WTC11 (cell line): ENCODE results near the gene POSTN.

Experiments
- CREB1 ChIP-seq: sonication (generic); formaldehyde crosslinking; IDR thresholded peaks from 2 replicates; pipeline ENCODE4 v1.8.0; 2023; ENCODE audit warnings: mild to moderate bottlenecking, missing genetic modification reagents
- NFATC4 ChIP-seq: fragments of 250-450 bp; sonication (Bioruptor Pico); IDR thresholded peaks from 2 replicates; pipeline ENCODE4 v1.9.0; 2021; ENCODE audit warnings: mild to moderate bottlenecking
- NFYB ChIP-seq: sonication (generic); formaldehyde crosslinking; conservative IDR thresholded peaks from 2 replicates; pipeline ENCODE4 v1.8.0; 2022; ENCODE audit warnings: low read depth, missing genetic modification reagents
- SMAD4 ChIP-seq: sonication (generic); formaldehyde crosslinking; IDR thresholded peaks from 2 replicates; pipeline ENCODE4 v1.8.0; 2022; ENCODE audit warnings: mild to moderate bottlenecking, missing genetic modification reagents
- ZBTB21 ChIP-seq: sonication (generic); formaldehyde crosslinking; IDR thresholded peaks from 2 replicates; pipeline ENCODE4 v1.8.1; 2023; ENCODE audit warnings: mild to moderate bottlenecking, missing genetic modification reagents, borderline replicate concordance
- ZNF121 ChIP-seq: sonication (generic); formaldehyde crosslinking; IDR thresholded peaks from 2 replicates; pipeline ENCODE4 v1.8.0; 2023; ENCODE audit warnings: missing genetic modification reagents
- ZNF138 ChIP-seq: sonication (generic); formaldehyde crosslinking; conservative IDR thresholded peaks from 2 replicates; pipeline ENCODE4 v1.8.1; 2022; ENCODE audit warnings: mild to moderate bottlenecking, moderate library complexity, missing genetic modification reagents
- TF ChIP-seq, protein P1 (sequence below): fragments of 250-450 bp; sonication (Bioruptor Pico); IDR thresholded peaks from 2 replicates; pipeline ENCODE4 v1.9.0; 2021; ENCODE audit warnings: mild to moderate bottlenecking
- TF ChIP-seq, protein P2 (sequence below): fragments of 200-600 bp; IDR thresholded peaks from 2 replicates; pipeline ENCODE4 v1.8.0; 2022; ENCODE audit warnings: antibody characterized with exemption
- TF ChIP-seq, protein P3 (sequence below): sonication (generic); formaldehyde crosslinking; IDR thresholded peaks from 2 replicates; pipeline ENCODE4 v1.8.0; 2022; ENCODE audit warnings: mild to moderate bottlenecking, missing genetic modification reagents
- TF ChIP-seq, protein P4 (sequence below): sonication (generic); formaldehyde crosslinking; IDR thresholded peaks from 2 replicates; pipeline ENCODE4 v1.8.1; 2023; ENCODE audit warnings: mild to moderate bottlenecking, missing genetic modification reagents, borderline replicate concordance
- TF ChIP-seq, protein P5 (sequence below): sonication (generic); formaldehyde crosslinking; IDR thresholded peaks from 2 replicates; pipeline ENCODE4 v1.8.0; 2022; ENCODE audit warnings: mild to moderate bottlenecking, missing genetic modification reagents

DNA sequence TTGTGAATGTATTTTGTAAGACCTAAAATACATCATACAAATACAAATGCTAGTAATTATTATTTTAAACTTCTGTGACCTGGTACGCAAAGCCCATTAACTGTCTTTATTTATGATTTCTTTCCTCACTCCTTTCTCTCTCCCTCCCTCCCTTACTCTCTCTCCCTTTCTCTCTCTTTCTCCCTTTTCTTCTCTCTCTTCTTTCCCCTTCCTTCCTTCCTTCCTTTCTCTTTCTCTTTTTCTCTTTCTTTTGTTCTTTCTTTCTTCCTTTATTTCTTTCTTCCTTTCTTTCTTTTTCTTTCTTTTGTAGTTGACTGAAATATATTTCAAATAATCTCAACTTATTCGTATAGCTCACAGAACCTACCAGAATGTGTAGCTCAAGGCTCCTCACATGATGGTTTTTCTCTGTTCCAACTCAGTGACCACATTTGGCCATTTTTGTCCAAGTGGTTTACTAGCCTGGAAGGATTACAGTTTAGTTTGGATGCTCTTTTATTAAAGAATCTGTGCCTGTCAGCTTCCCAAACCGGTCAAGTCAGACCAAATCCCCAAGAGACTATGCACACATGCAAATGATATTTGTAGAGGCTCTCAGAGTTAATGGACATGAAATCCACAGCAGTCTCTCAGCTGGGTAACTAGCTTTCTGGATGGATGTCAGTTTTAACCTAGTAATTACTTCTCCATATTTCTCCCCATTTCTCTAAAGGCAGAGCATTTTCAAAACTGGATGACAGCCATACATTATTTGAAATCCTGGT, 71.7 kb downstream of the POSTN start:
- TF ChIP-seq, protein P1, sequence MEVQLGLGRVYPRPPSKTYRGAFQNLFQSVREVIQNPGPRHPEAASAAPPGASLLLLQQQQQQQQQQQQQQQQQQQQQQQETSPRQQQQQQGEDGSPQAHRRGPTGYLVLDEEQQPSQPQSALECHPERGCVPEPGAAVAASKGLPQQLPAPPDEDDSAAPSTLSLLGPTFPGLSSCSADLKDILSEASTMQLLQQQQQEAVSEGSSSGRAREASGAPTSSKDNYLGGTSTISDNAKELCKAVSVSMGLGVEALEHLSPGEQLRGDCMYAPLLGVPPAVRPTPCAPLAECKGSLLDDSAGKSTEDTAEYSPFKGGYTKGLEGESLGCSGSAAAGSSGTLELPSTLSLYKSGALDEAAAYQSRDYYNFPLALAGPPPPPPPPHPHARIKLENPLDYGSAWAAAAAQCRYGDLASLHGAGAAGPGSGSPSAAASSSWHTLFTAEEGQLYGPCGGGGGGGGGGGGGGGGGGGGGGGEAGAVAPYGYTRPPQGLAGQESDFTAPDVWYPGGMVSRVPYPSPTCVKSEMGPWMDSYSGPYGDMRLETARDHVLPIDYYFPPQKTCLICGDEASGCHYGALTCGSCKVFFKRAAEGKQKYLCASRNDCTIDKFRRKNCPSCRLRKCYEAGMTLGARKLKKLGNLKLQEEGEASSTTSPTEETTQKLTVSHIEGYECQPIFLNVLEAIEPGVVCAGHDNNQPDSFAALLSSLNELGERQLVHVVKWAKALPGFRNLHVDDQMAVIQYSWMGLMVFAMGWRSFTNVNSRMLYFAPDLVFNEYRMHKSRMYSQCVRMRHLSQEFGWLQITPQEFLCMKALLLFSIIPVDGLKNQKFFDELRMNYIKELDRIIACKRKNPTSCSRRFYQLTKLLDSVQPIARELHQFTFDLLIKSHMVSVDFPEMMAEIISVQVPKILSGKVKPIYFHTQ (CRISPR knock-in tag), result no peak
- TF ChIP-seq, protein P2, sequence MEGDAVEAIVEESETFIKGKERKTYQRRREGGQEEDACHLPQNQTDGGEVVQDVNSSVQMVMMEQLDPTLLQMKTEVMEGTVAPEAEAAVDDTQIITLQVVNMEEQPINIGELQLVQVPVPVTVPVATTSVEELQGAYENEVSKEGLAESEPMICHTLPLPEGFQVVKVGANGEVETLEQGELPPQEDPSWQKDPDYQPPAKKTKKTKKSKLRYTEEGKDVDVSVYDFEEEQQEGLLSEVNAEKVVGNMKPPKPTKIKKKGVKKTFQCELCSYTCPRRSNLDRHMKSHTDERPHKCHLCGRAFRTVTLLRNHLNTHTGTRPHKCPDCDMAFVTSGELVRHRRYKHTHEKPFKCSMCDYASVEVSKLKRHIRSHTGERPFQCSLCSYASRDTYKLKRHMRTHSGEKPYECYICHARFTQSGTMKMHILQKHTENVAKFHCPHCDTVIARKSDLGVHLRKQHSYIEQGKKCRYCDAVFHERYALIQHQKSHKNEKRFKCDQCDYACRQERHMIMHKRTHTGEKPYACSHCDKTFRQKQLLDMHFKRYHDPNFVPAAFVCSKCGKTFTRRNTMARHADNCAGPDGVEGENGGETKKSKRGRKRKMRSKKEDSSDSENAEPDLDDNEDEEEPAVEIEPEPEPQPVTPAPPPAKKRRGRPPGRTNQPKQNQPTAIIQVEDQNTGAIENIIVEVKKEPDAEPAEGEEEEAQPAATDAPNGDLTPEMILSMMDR, result no peak
- TF ChIP-seq, protein P3, sequence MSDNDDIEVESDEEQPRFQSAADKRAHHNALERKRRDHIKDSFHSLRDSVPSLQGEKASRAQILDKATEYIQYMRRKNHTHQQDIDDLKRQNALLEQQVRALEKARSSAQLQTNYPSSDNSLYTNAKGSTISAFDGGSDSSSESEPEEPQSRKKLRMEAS (CRISPR knock-in tag), result no peak
- no peak for TF ChIP-seq CREB1 (CRISPR knock-in tag)
- TF ChIP-seq ZNF121 (CRISPR knock-in tag), result no peak
- TF ChIP-seq, protein P4, sequence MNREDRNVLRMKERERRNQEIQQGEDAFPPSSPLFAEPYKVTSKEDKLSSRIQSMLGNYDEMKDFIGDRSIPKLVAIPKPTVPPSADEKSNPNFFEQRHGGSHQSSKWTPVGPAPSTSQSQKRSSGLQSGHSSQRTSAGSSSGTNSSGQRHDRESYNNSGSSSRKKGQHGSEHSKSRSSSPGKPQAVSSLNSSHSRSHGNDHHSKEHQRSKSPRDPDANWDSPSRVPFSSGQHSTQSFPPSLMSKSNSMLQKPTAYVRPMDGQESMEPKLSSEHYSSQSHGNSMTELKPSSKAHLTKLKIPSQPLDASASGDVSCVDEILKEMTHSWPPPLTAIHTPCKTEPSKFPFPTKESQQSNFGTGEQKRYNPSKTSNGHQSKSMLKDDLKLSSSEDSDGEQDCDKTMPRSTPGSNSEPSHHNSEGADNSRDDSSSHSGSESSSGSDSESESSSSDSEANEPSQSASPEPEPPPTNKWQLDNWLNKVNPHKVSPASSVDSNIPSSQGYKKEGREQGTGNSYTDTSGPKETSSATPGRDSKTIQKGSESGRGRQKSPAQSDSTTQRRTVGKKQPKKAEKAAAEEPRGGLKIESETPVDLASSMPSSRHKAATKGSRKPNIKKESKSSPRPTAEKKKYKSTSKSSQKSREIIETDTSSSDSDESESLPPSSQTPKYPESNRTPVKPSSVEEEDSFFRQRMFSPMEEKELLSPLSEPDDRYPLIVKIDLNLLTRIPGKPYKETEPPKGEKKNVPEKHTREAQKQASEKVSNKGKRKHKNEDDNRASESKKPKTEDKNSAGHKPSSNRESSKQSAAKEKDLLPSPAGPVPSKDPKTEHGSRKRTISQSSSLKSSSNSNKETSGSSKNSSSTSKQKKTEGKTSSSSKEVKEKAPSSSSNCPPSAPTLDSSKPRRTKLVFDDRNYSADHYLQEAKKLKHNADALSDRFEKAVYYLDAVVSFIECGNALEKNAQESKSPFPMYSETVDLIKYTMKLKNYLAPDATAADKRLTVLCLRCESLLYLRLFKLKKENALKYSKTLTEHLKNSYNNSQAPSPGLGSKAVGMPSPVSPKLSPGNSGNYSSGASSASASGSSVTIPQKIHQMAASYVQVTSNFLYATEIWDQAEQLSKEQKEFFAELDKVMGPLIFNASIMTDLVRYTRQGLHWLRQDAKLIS (CRISPR knock-in tag), result no peak
- no peak for TF ChIP-seq NFATC4 (CRISPR knock-in tag)
- TF ChIP-seq SMAD4, result no peak
- no peak for TF ChIP-seq NFYB (CRISPR knock-in tag)
- no peak for TF ChIP-seq ZBTB21
- TF ChIP-seq, protein P5, sequence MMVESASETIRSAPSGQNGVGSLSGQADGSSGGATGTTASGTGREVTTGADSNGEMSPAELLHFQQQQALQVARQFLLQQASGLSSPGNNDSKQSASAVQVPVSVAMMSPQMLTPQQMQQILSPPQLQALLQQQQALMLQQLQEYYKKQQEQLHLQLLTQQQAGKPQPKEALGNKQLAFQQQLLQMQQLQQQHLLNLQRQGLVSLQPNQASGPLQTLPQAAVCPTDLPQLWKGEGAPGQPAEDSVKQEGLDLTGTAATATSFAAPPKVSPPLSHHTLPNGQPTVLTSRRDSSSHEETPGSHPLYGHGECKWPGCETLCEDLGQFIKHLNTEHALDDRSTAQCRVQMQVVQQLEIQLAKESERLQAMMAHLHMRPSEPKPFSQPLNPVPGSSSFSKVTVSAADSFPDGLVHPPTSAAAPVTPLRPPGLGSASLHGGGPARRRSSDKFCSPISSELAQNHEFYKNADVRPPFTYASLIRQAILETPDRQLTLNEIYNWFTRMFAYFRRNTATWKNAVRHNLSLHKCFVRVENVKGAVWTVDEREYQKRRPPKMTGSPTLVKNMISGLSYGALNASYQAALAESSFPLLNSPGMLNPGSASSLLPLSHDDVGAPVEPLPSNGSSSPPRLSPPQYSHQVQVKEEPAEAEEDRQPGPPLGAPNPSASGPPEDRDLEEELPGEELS, result no peak
- no peak for TF ChIP-seq ZNF138
